Vagina (tissue), 2 donors: ENCODE data around the gene KL. TPM values are rescaled to one million over a fixed set of nuclear protein-coding genes. Genes with fewer than 3 reads are reported as not detected.

ENCODE experiments used
- DNase-seq, 2 donors: peaks; one replicate each; pipeline ENCODE4 v3.0.0-alpha.2; 2017; ENCODE audit errors: extremely low spot score in 2 of 2
- H3K27ac ChIP-seq: fragments of 200-600 bp; sonication (generic); one replicate; pipeline ENCODE4 v1.5.1; 2019
- H3K27me3 ChIP-seq: fragments of 200-600 bp; sonication (generic); one replicate; pipeline ENCODE4 v1.5.1; 2019
- H3K36me3 ChIP-seq, 2 donors: fragments of 200-600 bp; sonication (generic); one replicate each; pipeline ENCODE4 v1.5.1; 2017 to 2019
- H3K4me1 ChIP-seq: fragments of 200-600 bp; sonication (generic); one replicate; pipeline ENCODE4 v1.5.1; 2019
- H3K4me3 ChIP-seq, 2 donors: fragments of 200-600 bp; sonication (generic); 1 replicate in 1 of 2; 2 replicates in 1 of 2; pipeline ENCODE4 v1.5.1; 2016 to 2019
- H3K9me3 ChIP-seq: fragments of 200-600 bp; sonication (generic); one replicate; pipeline ENCODE4 v1.5.1; 2019
- CTCF ChIP-seq, 3 experiments: fragments of 450-650 bp in 2 of 3; fragments of 200-600 bp in 1 of 3; sonication (generic) in 1 of 3; IDR thresholded peaks; one replicate each; pipeline ENCODE4 v1.5.1; 2017 to 2019; ENCODE audit warnings: antibody characterized with exemption in 3 of 3, mild to moderate bottlenecking in 2 of 3, moderate library complexity in 2 of 3
- POLR2A ChIP-seq, 2 donors: fragments of 450-650 bp; IDR thresholded peaks; one replicate each; pipeline ENCODE4 v1.6.1; 2017; ENCODE audit warnings: antibody characterized with exemption in 2 of 2, mild to moderate bottlenecking in 2 of 2, moderate library complexity in 2 of 2
- POLR2AphosphoS5 ChIP-seq, 2 donors: sonication (generic); formaldehyde crosslinking; IDR thresholded peaks; one replicate each; pipeline ENCODE4 v1.9.0; 2017; ENCODE audit warnings: antibody characterized with exemption in 2 of 2, mild to moderate bottlenecking in 2 of 2, low read depth in 1 of 2; ENCODE audit not compliant: insufficient read depth in 1 of 2
- intact Hi-C: fragments of 100-400 bp; cut with DNase I; formaldehyde crosslinking; loops from one replicate; pipeline ENCODE4 v1.15.1; 2023
- total RNA-seq: library from RNA; depleted of rRNA; stranded (reverse); fragments of >200 nt; gene quantifications from one replicate; pipeline ENCODE4 v1.2.3, GENCODE V29; 2016

KL gene
- total RNA-seq, 1 donor from 2014 or later: 1.7 TPM

DNA sequence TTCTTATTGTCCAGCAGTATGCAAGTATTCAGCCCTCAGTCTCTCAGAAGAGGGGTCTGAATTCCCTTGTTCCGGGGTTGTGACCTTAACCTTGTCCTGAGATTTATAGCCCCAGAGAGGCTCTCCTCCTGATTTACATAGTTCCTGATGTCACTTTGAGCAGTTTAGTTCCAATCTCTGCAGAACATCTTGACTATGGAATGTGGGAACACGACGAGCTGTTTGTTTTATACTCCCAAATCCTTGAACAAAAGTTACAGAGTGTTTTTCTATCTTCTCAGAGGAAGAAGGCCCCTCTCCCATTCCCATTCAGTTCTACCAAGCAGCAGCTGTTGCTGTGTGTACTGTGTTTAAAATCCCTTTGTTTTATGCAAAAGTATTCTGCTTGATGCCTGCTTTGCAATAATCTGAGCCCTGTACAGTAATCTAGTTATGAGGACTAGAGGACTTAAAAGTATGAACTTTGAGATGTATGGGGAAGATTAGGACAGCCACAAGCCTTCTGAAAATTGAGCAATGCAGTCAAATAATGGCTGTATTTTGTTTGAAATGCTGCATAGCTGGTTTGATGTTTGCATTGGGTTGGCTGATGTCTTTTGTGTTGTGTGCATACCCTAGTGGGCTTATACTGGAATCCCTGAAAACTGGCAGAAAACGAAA is 74.7 kb downstream of the KL start:
- Histone ChIP-seq H3K36me3 (no peaks in the 10 kb centered on the region), H3K4me1 (no peaks in the 10 kb centered on the region), H3K27me3 (no peaks in the 10 kb centered on the region), H3K9me3 (no peaks in the 10 kb centered on the region), H3K4me3 (no peak overlapping the region), H3K27ac (no peak overlapping the region)
- intact Hi-C loops: no loop called here
- no peak for DNase-seq
- TF ChIP-seq POLR2A (IDR thresholded peaks at IDR 0.05): no peak
- TF ChIP-seq CTCF (IDR thresholded peaks at IDR 0.05): no peak
- TF ChIP-seq POLR2AphosphoS5 (IDR thresholded peaks at IDR 0.05; ENCODE audit: insufficient read depth in 1 of 2, low read depth in 1 of 2): no peak

- intact Hi-C loops: no loop called here
- H3K27me3 ChIP-seq: no peaks in the 10 kb centered on the region
- TF ChIP-seq CTCF (IDR thresholded peaks at IDR 0.05): no peak
- TF ChIP-seq POLR2AphosphoS5 (IDR thresholded peaks at IDR 0.05; ENCODE audit: insufficient read depth in 1 of 2, low read depth in 1 of 2): no peak
- no peak for TF ChIP-seq POLR2A (IDR thresholded peaks at IDR 0.05)
- no peaks in the 10 kb centered on the region for H3K9me3 ChIP-seq
- H3K4me3 ChIP-seq: no peak overlapping the region
- DNase-seq: no peak
- no peak overlapping the region for H3K27ac ChIP-seq
- no peaks in the 10 kb centered on the region for H3K4me1 ChIP-seq
- H3K36me3 ChIP-seq: no peaks in the 10 kb centered on the region
Observed at GRCh38 chr13:33091415-33091774, 75.2 kb downstream of the KL start.

DNA sequence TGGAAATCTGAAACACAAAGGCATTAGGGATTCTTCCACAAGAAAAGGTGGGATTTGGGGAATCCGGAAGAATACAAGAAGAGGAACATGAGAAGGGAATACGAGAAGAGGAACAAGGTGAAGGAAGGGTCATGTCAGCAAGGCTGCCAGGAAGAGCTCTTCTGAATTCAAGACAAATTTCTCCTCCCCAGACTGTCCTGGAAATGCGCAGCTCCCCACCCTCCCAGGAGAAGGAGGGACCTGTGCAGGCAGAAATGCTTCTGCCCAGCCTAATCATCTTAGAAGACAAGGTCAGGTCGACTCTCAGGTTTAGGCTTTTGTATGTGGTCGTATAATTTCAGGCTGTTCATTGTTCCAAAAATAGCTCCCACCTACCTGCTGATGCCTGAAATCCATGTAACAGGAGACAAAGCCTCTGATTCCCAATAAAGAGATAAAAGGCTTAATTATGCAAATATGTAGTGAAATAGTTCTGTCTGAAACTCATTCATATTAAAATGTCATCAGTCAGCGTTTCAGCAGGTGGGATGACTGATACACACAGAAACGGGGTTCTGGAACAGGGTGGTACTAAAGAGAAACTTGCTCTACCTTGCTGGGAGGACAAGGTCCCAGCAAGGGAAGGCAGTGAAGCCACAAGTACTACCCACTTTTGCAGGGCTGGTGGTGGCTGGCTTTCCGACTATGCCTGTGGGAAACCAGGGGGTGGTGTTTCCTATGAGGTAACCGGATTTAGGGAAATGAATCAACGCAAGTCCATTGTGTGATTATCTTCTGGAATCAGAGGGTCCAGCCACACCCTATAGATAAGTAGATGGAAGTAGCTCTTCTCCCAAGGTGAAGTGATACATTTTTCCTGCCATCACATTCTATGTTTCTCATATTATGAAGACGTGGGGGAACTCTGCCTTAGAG is 76.1 kb downstream of the KL start:
- intact Hi-C loops: no loop called here
- no peaks in the 10 kb centered on the region for H3K36me3 ChIP-seq
- H3K27ac ChIP-seq: no peak overlapping the region
- no peak for TF ChIP-seq POLR2A (IDR thresholded peaks at IDR 0.05)
- TF ChIP-seq POLR2AphosphoS5 (IDR thresholded peaks at IDR 0.05; ENCODE audit: insufficient read depth in 1 of 2, low read depth in 1 of 2): no peak
- no peak for TF ChIP-seq CTCF (IDR thresholded peaks at IDR 0.05)
- H3K4me1 ChIP-seq: no peaks in the 10 kb centered on the region
- no peak for DNase-seq
- H3K27me3 ChIP-seq: no peaks in the 10 kb centered on the region
- no peaks in the 10 kb centered on the region for H3K9me3 ChIP-seq
- H3K4me3 ChIP-seq: no peak overlapping the region

GRCh38 chr13:33096886-33097605 is 80.8 kb downstream of the KL start:
- no peak for DNase-seq
- Histone ChIP-seq H3K27me3 (no peaks in the 10 kb centered on the region), H3K9me3 (no peaks in the 10 kb centered on the region), H3K27ac (no peak overlapping the region), H3K4me3 (no peak overlapping the region), H3K4me1 (no peaks in the 10 kb centered on the region), H3K36me3 (no peaks in the 10 kb centered on the region)
- no peak for TF ChIP-seq CTCF (IDR thresholded peaks at IDR 0.05)
- TF ChIP-seq POLR2AphosphoS5 (IDR thresholded peaks at IDR 0.05; ENCODE audit: insufficient read depth in 1 of 2, low read depth in 1 of 2): no peak
- TF ChIP-seq POLR2A (IDR thresholded peaks at IDR 0.05): no peak
- intact Hi-C loops: no loop called here
